ENCODE data around the gene DCP1B.

DNA sequence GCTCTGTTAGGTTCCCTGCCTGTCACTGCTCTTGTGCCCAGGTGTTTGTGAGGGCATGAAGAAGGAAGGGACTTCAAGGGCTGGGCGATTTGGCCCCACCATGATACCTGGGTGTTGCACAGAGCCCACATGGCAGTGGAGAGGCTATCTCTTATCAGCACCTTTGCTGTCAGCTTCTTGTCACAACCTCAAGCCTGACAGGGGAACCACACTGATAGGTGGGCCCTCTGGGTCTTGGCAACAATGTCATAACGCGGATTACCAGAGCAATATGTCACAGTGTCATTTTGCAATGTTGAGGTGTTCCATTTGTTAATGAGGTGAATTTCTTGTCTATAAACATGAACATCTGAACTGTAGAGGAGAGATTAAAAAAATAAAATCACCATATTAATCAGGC is 25.6 kb upstream of the DCP1B start:
- TF ChIP-seq ZBTB33 (IDR thresholded peaks at IDR 0.05) (no peak), REST (IDR thresholded peaks at IDR 0.05) (no peak)
- TF ChIP-seq, protein P1, sequence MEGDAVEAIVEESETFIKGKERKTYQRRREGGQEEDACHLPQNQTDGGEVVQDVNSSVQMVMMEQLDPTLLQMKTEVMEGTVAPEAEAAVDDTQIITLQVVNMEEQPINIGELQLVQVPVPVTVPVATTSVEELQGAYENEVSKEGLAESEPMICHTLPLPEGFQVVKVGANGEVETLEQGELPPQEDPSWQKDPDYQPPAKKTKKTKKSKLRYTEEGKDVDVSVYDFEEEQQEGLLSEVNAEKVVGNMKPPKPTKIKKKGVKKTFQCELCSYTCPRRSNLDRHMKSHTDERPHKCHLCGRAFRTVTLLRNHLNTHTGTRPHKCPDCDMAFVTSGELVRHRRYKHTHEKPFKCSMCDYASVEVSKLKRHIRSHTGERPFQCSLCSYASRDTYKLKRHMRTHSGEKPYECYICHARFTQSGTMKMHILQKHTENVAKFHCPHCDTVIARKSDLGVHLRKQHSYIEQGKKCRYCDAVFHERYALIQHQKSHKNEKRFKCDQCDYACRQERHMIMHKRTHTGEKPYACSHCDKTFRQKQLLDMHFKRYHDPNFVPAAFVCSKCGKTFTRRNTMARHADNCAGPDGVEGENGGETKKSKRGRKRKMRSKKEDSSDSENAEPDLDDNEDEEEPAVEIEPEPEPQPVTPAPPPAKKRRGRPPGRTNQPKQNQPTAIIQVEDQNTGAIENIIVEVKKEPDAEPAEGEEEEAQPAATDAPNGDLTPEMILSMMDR (IDR thresholded peaks at IDR 0.05; ENCODE audit: low read depth, low read length, missing input control) = no peak
